Fibroblast of villous mesenchyme (primary cell): Measurements from ENCODE around the gene CDIPT. TPM values are rescaled to one million over a fixed set of nuclear protein-coding genes. Genes with fewer than 3 reads are reported as not detected.
"Not testable (repeated sequence)": the region's sequence is repeated elsewhere in the genome, so short reads cannot be mapped to it uniquely, and the experiment has no call there.

ENCODE experiments used
- DNase-seq: peaks from one replicate; pipeline ENCODE4 v3.0.0-alpha.2; 2010; ENCODE audit warnings: low read depth
- H3K4me3 ChIP-seq: 2 replicates; pipeline ENCODE4 v1.5.1; 2011; ENCODE audit warnings: low read depth, mild to moderate bottlenecking, low read length
- CTCF ChIP-seq: IDR thresholded peaks from 2 replicates; pipeline ENCODE4 v1.5.1; 2012; ENCODE audit warnings: low read depth, mild to moderate bottlenecking, low read length; ENCODE audit not compliant: insufficient read depth
- total RNA-seq: library from RNA; depleted of rRNA; stranded (reverse); fragments of >200 nt; gene quantifications from 2 replicates; pipeline ENCODE4 v1.2.3, GENCODE V29; 2012

CDIPT gene
- total RNA-seq, 1 donor = 84.6 TPM

- no peak for TF ChIP-seq CTCF
- H3K4me3 ChIP-seq = no peak overlapping the region
- no peak for DNase-seq
Measured at GRCh38 chr16:29871822-29872546, 9.0 kb upstream of the CDIPT start.

DNA sequence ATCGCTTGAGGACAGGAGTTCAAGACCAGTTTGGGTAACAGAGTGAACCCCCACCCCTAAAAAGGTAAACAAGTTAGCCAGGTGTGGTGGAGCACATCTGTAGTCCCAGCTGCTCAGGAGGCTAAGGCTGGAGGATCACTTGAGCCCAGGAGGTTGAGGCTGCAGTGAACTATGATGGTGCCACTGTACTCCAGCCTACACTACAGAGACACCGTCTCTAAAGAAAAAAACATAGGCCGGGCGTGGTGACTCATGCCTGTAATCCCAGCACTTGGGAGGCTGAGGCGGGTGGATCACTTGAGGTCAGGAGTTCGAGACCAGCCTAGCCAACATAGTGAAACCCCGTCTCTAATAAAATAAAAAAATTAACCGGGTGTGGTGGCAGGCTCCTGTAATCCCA is 6.0 kb upstream of the CDIPT start:
- H3K4me3 ChIP-seq, DNase-seq: not testable (repeated sequence)

DNA sequence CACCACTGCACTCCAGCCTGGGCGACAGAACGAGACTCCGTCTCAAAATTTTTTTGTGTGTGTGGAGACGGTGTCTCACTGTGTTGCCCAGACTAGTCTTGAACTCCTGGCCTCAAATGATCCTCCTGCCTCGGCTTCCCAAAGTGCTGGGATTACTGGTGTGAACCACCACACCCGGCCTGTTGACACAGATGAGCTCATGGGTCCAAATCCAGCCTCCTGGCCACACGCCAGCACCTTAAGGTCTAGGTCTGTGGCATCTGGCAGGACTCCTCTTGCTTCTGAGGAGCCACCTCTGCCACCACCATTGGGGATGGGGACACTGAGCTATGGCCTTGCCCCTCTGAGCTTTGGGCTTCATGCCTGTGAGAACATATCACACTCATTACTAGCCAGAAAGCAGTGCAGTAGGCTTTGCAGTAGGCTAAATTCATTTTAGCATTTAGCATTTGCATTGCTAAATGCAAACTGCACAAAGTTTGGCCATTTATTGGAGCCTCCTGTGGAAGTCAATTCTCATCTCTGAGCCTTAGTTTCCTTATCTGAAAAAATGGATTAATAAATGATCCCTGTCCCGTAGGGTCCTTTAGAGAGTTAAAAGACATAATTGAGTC is 5.5 kb upstream of the CDIPT start:
- no peak for TF ChIP-seq CTCF
- no peak overlapping the region for H3K4me3 ChIP-seq
- no peak for DNase-seq

DNA sequence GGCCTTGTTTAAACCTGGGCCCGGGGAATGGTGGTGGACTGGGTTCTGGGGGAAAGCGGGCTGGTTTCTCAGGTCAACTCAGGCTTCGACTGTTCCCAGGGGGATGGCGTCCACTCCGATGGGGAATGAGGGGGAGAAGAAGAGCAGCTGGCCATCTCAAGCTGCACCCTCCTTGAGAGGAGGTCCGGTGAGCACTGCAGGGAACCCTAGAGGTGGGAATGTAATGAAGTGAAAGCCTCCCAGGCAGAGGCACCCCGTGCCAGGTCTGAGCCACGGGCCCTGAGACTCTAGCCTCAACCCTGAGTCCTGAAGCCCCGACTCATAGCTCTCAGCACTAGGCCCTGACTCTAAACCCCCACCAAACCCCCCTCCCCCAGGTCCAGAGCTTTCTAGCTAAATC is 1.2 kb upstream of the CDIPT start:
- no peak for DNase-seq
- TF ChIP-seq CTCF = no peak
- no peak overlapping the region for H3K4me3 ChIP-seq

- no peak for DNase-seq
Measured at GRCh38 chr16:29863669-29863984, 601 bp upstream of the CDIPT start.

GRCh38 chr16:29862383-29862883 is 593 bp downstream of the CDIPT start:
- peak overlapping the region; percentile 88 for H3K4me3 ChIP-seq
- peak; percentile 30 for TF ChIP-seq CTCF
- peak; percentile 21 for DNase-seq

More at GRCh38 chr16:29863669-29863984, 601 bp upstream of the CDIPT start:
- no peak for TF ChIP-seq CTCF
- peak overlapping the region; percentile 40 for H3K4me3 ChIP-seq

GRCh38 chr16:29860218-29860617 is 2.8 kb downstream of the CDIPT start:
- no peak for TF ChIP-seq CTCF
- no peak for DNase-seq
- no peak overlapping the region for H3K4me3 ChIP-seq
